ENCODE results near the gene HOXB1. TPM values are rescaled to one million over a fixed set of nuclear protein-coding genes. Genes with fewer than 3 reads are reported as not detected.

The HOXB1 gene
- total RNA-seq, 1 donor from 2014 or later, result not detected

- intact Hi-C loops (cut with DNase I), result no loop called here
- ATAC-seq, result no peak
Observed at GRCh38 chr17:48506246-48506645, 24.6 kb downstream of the HOXB1 start.

GRCh38 chr17:48505788-48506187, 25.0 kb downstream of the HOXB1 start:
- ATAC-seq (no peak), DNase-seq (ENCODE audit: missing footprints) (no peak)
- intact Hi-C loops (cut with DNase I), result no loop called here

More at GRCh38 chr17:48506246-48506645, 24.6 kb downstream of the HOXB1 start:
- no peak for DNase-seq (ENCODE audit: missing footprints)

- no peak for ATAC-seq
- intact Hi-C loops (cut with DNase I), result no loop called here
- no peak for DNase-seq (ENCODE audit: missing footprints)
Observed at GRCh38 chr17:48504953-48505352, 25.9 kb downstream of the HOXB1 start.

GRCh38 chr17:48503747-48504146, 27.1 kb downstream of the HOXB1 start:
- ATAC-seq (no peak), DNase-seq (ENCODE audit: missing footprints) (no peak)
- intact Hi-C loops (cut with DNase I), result no loop called here

GRCh38 chr17:48502901-48503300, 27.9 kb downstream of the HOXB1 start:
- no peak for ATAC-seq
- no peak for DNase-seq (ENCODE audit: missing footprints)
- intact Hi-C loops (cut with DNase I), result no loop called here

- DNase-seq (ENCODE audit: missing footprints) (no peak), ATAC-seq (no peak)
- intact Hi-C loops (cut with DNase I), result no loop called here
Observed at GRCh38 chr17:48502312-48502711, 28.5 kb downstream of the HOXB1 start.

- intact Hi-C loops (cut with DNase I), result no loop called here
- ATAC-seq, result no peak
- DNase-seq (ENCODE audit: missing footprints), result no peak
Observed at GRCh38 chr17:48500435-48501426, 30.1 kb downstream of the HOXB1 start.

GRCh38 chr17:48499735-48500434, 30.9 kb downstream of the HOXB1 start:
- DNase-seq (ENCODE audit: missing footprints) (no peak), ATAC-seq (no peak)
- intact Hi-C loops (cut with DNase I), result no loop called here

- no peak for DNase-seq (ENCODE audit: missing footprints)
- intact Hi-C loops (cut with DNase I), result no loop called here
- ATAC-seq, result no peak
Observed at GRCh38 chr17:48499248-48499647, 31.6 kb downstream of the HOXB1 start.

GRCh38 chr17:48498164-48498850, 32.5 kb downstream of the HOXB1 start:
- ATAC-seq (no peak), DNase-seq (ENCODE audit: missing footprints) (no peak)
- intact Hi-C loops (cut with DNase I), result no loop called here

- no peak for ATAC-seq
- no peak for DNase-seq (ENCODE audit: missing footprints)
- intact Hi-C loops (cut with DNase I), result no loop called here
Observed at GRCh38 chr17:48497103-48497502, 33.7 kb downstream of the HOXB1 start.

GRCh38 chr17:48494335-48494734, 36.5 kb downstream of the HOXB1 start:
- intact Hi-C loops (cut with DNase I), result no loop called here
- ATAC-seq (no peak), DNase-seq (ENCODE audit: missing footprints) (no peak)

GRCh38 chr17:48492401-48493298, 38.2 kb downstream of the HOXB1 start:
- intact Hi-C loops (cut with DNase I), result no loop called here
- ATAC-seq (peak; percentile 91), DNase-seq (ENCODE audit: missing footprints) (peak; percentile 84)

GRCh38 chr17:48491527-48492273, 39.1 kb downstream of the HOXB1 start:
- DNase-seq (ENCODE audit: missing footprints) (no peak), ATAC-seq (no peak)
- intact Hi-C loops (cut with DNase I), result no loop called here

- intact Hi-C loops (cut with DNase I), result no loop called here
- DNase-seq (ENCODE audit: missing footprints) (no peak), ATAC-seq (no peak)
Observed at GRCh38 chr17:48490451-48490892, 40.3 kb downstream of the HOXB1 start.

GRCh38 chr17:48489781-48490180, 41.0 kb downstream of the HOXB1 start:
- no peak for ATAC-seq
- no peak for DNase-seq (ENCODE audit: missing footprints)
- intact Hi-C loops (cut with DNase I), result no loop called here

- intact Hi-C loops (cut with DNase I), result no loop called here
- DNase-seq (ENCODE audit: missing footprints), result no peak
- no peak for ATAC-seq
Observed at GRCh38 chr17:48488548-48489106, 42.2 kb downstream of the HOXB1 start.

Data from Right ventricle myocardium inferior (tissue), 1 donor.